IPS-NIHi11 (cell line): ENCODE measurements around the gene ACAN.
A peak's percentile ranks its signal among the peaks of the same experiment; 100 is the strongest.

Source experiments
- DNase-seq: peaks from one replicate; pipeline ENCODE4 v3.0.0; 2012; ENCODE audit warnings: mixed read lengths, low spot score

Gene ACAN

GRCh38 chr15:88878720-88879184, 75.5 kb downstream of the ACAN start:
- peak; percentile 88 for DNase-seq

GRCh38 chr15:88880944-88881740, 77.9 kb downstream of the ACAN start:
- no peak for DNase-seq

GRCh38 chr15:88881775-88882174, 78.5 kb downstream of the ACAN start:
- no peak for DNase-seq

GRCh38 chr15:88882785-88883184, 79.5 kb downstream of the ACAN start:
- DNase-seq = no peak

GRCh38 chr15:88887068-88887580, 83.9 kb downstream of the ACAN start:
- DNase-seq = no peak

GRCh38 chr15:88888719-88889118, 85.5 kb downstream of the ACAN start:
- no peak for DNase-seq

- no peak for DNase-seq
Observed at GRCh38 chr15:88890495-88890894, 87.3 kb downstream of the ACAN start.

GRCh38 chr15:88891540-88892254, 88.5 kb downstream of the ACAN start:
- DNase-seq = no peak

- peak; percentile 88 for DNase-seq
Observed at GRCh38 chr15:88894348-88894818, 91.1 kb downstream of the ACAN start.

GRCh38 chr15:88894819-88895767, 91.9 kb downstream of the ACAN start, which contains the start of gene HAPLN3:
Gene HAPLN3, minus strand, starts transcription at chr15:88895544. Its CDS starts 8,246 bp downstream, at chr15:88887298.
- DNase-seq = peak; percentile 79

- no peak for DNase-seq
Observed at GRCh38 chr15:88896333-88897033, 93.2 kb downstream of the ACAN start.

GRCh38 chr15:88897142-88897455, 93.9 kb downstream of the ACAN start:
- no peak for DNase-seq

GRCh38 chr15:88897456-88898194, 94.4 kb downstream of the ACAN start:
- DNase-seq = no peak

- DNase-seq = no peak
Observed at GRCh38 chr15:88898736-88899135, 95.5 kb downstream of the ACAN start.

GRCh38 chr15:88899251-88899650, 96.0 kb downstream of the ACAN start:
- DNase-seq = no peak

GRCh38 chr15:88900309-88900981, 97.2 kb downstream of the ACAN start:
- DNase-seq = no peak

GRCh38 chr15:88900982-88901418, 97.8 kb downstream of the ACAN start:
- DNase-seq = no peak

- no peak for DNase-seq
Observed at GRCh38 chr15:88901508-88902220, 98.4 kb downstream of the ACAN start.

GRCh38 chr15:88902221-88902835, 99.1 kb downstream of the ACAN start:
- no peak for DNase-seq
